HCT116 (cell line): ENCODE results near the gene ELP1. TPM values are rescaled to one million over a fixed set of nuclear protein-coding genes. Genes with fewer than 3 reads are reported as not detected.

Source experiments
- ATAC-seq: fragments of 200-7000 bp; cut with Tn5 transposase; 2 replicates; pipeline ENCODE4 v1.9.1; 2020; ENCODE audit warnings: mild to moderate bottlenecking, moderate library complexity
- BruUV-seq: library from RNA; stranded (reverse); fragments of 400-500 nt; replicated peaks from 2 replicates; lab custom pipeline; 2021; lab: Mats Ljungman, UMichigan
- CTCF ChIA-PET: fragments of 300-600 bp; sonication (Branson Sonifier 250); formaldehyde crosslinking; loops from one replicate; lab custom pipeline; 2021; ENCODE audit warnings: antibody characterized with exemption; lab: Charles Lee
- POLR2A ChIA-PET: fragments of 300-600, 350-600 bp; sonication (Branson Sonifier 250); formaldehyde crosslinking; loops from one replicate; lab custom pipeline; 2021; ENCODE audit warnings: antibody characterized with exemption; lab: Charles Lee
- RAD21 ChIA-PET, 2 experiments: fragments of 300-600 bp; sonication (Branson Sonifier 250); formaldehyde crosslinking; loops; one replicate each; lab custom pipeline; 2023; ENCODE audit warnings: low total read pairs in 2 of 2; ENCODE audit not compliant: uncharacterized antibody in 2 of 2, unreplicated experiment in 2 of 2, low non-redundant PET in 1 of 2; lab: Charles Lee
- DNase-seq: peaks from one replicate; pipeline ENCODE4 v3.0.0-alpha.2; 2010; ENCODE audit warnings: low read depth, low spot score
- H2AFZ ChIP-seq: fragments of 200-600 bp; shearing (Covaris generic), sonication (generic); 2 replicates; pipeline ENCODE4 v1.6.1; 2017; ENCODE audit warnings: low read depth, mixed run types, mixed read lengths, antibody characterized with exemption, low read length; ENCODE audit not compliant: poor library complexity, severe bottlenecking
- H3K27ac ChIP-seq: 2 replicates; pipeline ENCODE4 v1.5.1; 2012; ENCODE audit warnings: low read depth, low read length
- H3K27me3 ChIP-seq: fragments of 200-600 bp; sonication (generic); 2 replicates; pipeline ENCODE4 v1.6.1; 2016; ENCODE audit warnings: mixed run types, low read length, mixed read lengths; ENCODE audit not compliant: insufficient read depth
- H3K36me3 ChIP-seq, 2 experiments: fragments of 200-500 bp in 1 of 2; fragments of 200-600 bp in 1 of 2; sonication (Bioruptor generic) in 1 of 2; sonication (generic) in 1 of 2; 2 replicates each; pipeline versions ENCODE4 v1.5.1 to v1.6.1; 2014 to 2016; ENCODE audit warnings: low read length in 2 of 2, inconsistent platforms in 1 of 2, mixed read lengths in 1 of 2, mixed run types in 1 of 2; ENCODE audit not compliant: insufficient read depth in 2 of 2, control insufficient read depth in 1 of 2
- H3K4me1 ChIP-seq, 2 experiments: fragments of 200-600 bp in 1 of 2; sonication (generic) in 1 of 2; 2 replicates each; pipeline versions ENCODE4 v1.5.1 to v1.6.1; 2012 to 2017; ENCODE audit warnings: low read length in 2 of 2, inconsistent platforms in 1 of 2, mild to moderate bottlenecking in 1 of 2, mixed read lengths in 1 of 2, mixed run types in 1 of 2, moderate library complexity in 1 of 2; ENCODE audit not compliant: insufficient read depth in 2 of 2, control insufficient read depth in 1 of 2
- H3K4me2 ChIP-seq: fragments of 200-600 bp; sonication (generic); 2 replicates; pipeline ENCODE4 v1.6.1; 2017; ENCODE audit warnings: mixed run types, low read length, mixed read lengths
- H3K4me3 ChIP-seq, 2 experiments: fragments of 200-600 bp in 1 of 2; sonication (generic) in 1 of 2; replicated peaks in 1 of 2; 2 replicates each; pipeline ENCODE4 v1.5.1; 2011 to 2016; ENCODE audit warnings: low read length in 2 of 2, control low read depth in 1 of 2, low read depth in 1 of 2, mild to moderate bottlenecking in 1 of 2, mixed read lengths in 1 of 2, mixed run types in 1 of 2
- H3K79me2 ChIP-seq: fragments of 200-600 bp; sonication (generic); 2 replicates; pipeline ENCODE4 v1.6.1; 2017; ENCODE audit warnings: mild to moderate bottlenecking, mixed run types, low read length, moderate library complexity, mixed read lengths; ENCODE audit not compliant: insufficient read depth
- H3K9ac ChIP-seq: fragments of 200-600 bp; sonication (generic); 2 replicates; pipeline ENCODE4 v1.6.1; 2016; ENCODE audit warnings: low read length, mixed read lengths
- H3K9me2 ChIP-seq: fragments of 200-600 bp; sonication (generic), shearing (Covaris generic); 2 replicates; pipeline ENCODE4 v1.6.1; 2017; ENCODE audit warnings: mixed run types, mild to moderate bottlenecking, moderate library complexity; ENCODE audit not compliant: insufficient read depth
- H3K9me3 ChIP-seq, 2 experiments: fragments of 200-500 bp in 1 of 2; fragments of 200-600 bp in 1 of 2; sonication (Bioruptor generic) in 1 of 2; sonication (generic) in 1 of 2; 2 replicates each; pipeline ENCODE4 v1.6.1; 2014 to 2017; ENCODE audit warnings: low read length in 2 of 2, mixed read lengths in 2 of 2, inconsistent platforms in 1 of 2, low read depth in 1 of 2, mild to moderate bottlenecking in 1 of 2, mixed run types in 1 of 2, moderate library complexity in 1 of 2; ENCODE audit not compliant: control insufficient read depth in 1 of 2, insufficient read depth in 1 of 2
- H4K20me1 ChIP-seq: fragments of 200-600 bp; sonication (generic), shearing (Covaris generic); 2 replicates; pipeline ENCODE4 v1.6.1; 2017; ENCODE audit warnings: mixed run types, mild to moderate bottlenecking, moderate library complexity; ENCODE audit not compliant: insufficient read depth
- CEBPB ChIP-seq: IDR thresholded peaks from 2 replicates; pipeline ENCODE4 v1.6.1; 2012; ENCODE audit warnings: low read depth
- EGR1 ChIP-seq: IDR thresholded peaks from 2 replicates; pipeline ENCODE4 v1.6.1; 2012; ENCODE audit warnings: low read depth
- ELF1 ChIP-seq: IDR thresholded peaks from 2 replicates; pipeline ENCODE4 v1.6.1; 2012; ENCODE audit warnings: low read depth, borderline replicate concordance
- EZH2phosphoT487 ChIP-seq: fragments of 200-600 bp; IDR thresholded peaks from 2 replicates; pipeline ENCODE4 v1.6.1; 2018; ENCODE audit warnings: antibody characterized with exemption, borderline replicate concordance
- JUND ChIP-seq: IDR thresholded peaks from 2 replicates; pipeline ENCODE4 v1.6.1; 2012
- POLR2A ChIP-seq: IDR thresholded peaks from 2 replicates; pipeline ENCODE4 v1.7.0; 2011; ENCODE audit warnings: borderline replicate concordance; ENCODE audit not compliant: insufficient read depth, insufficient read length; ENCODE audit errors: extremely low read depth
- POLR2AphosphoS5 ChIP-seq: IDR thresholded peaks from 2 replicates; pipeline ENCODE4 v1.6.1; 2011; ENCODE audit warnings: mild to moderate bottlenecking, low read depth, low read length, moderate library complexity
- RAD21 ChIP-seq: IDR thresholded peaks from 2 replicates; pipeline ENCODE4 v1.6.1; 2012; ENCODE audit warnings: low read depth, mild to moderate bottlenecking
- SIN3A ChIP-seq: IDR thresholded peaks from 2 replicates; pipeline ENCODE4 v1.6.1; 2012; ENCODE audit warnings: low read depth
- SRF ChIP-seq: IDR thresholded peaks from 2 replicates; pipeline ENCODE4 v1.6.1; 2012; ENCODE audit warnings: low read depth
- TCF7L2 ChIP-seq: IDR thresholded peaks from 2 replicates; pipeline ENCODE4 v1.7.0; 2011; ENCODE audit warnings: borderline replicate concordance, inconsistent platforms; ENCODE audit not compliant: insufficient read depth, insufficient read length; ENCODE audit errors: extremely low read depth
- YY1 ChIP-seq: IDR thresholded peaks from 2 replicates; pipeline ENCODE4 v1.6.1; 2011; ENCODE audit warnings: low read length, low read depth, moderate library complexity, mild to moderate bottlenecking; ENCODE audit not compliant: insufficient replicate concordance; ENCODE audit errors: extremely low read depth
- ZFX ChIP-seq: fragments of 450-650 bp; IDR thresholded peaks from 2 replicates; pipeline ENCODE4 v1.6.1; 2017
- ZNF274 ChIP-seq: fragments of 200-500 bp; sonication (Bioruptor generic); IDR thresholded peaks from 2 replicates; pipeline ENCODE4 v1.6.1; 2014; ENCODE audit warnings: mild to moderate bottlenecking, low read depth, low read length, inconsistent platforms
- intact Hi-C: fragments of 100-400 bp; cut with micrococcal nuclease; formaldehyde crosslinking; loops from 2 replicates; pipeline ENCODE4 v1.10.0; 2022
- total RNA-seq: library from RNA; stranded (reverse); gene quantifications from one replicate; pipeline ENCODE4 v1.2.1, GENCODE V29; 2021; ENCODE audit not compliant: unreplicated experiment
- TF ChIP-seq, protein P1 (sequence below): IDR thresholded peaks from 2 replicates; pipeline ENCODE4 v1.6.1; 2012
- TF ChIP-seq, protein P2 (sequence below), 3 experiments: fragments of 200-600 bp in 1 of 3; sonication (generic) in 1 of 3; IDR thresholded peaks in 2 of 3; conservative IDR thresholded peaks in 1 of 3; 2 replicates each; pipeline ENCODE4 v1.5.1; 2012 to 2017; ENCODE audit warnings: low read depth in 2 of 3, low read length in 2 of 3, antibody characterized with exemption in 1 of 3, borderline replicate concordance in 1 of 3, control low read depth in 1 of 3, mild to moderate bottlenecking in 1 of 3, mixed read lengths in 1 of 3, mixed run types in 1 of 3, moderate library complexity in 1 of 3; ENCODE audit not compliant: insufficient read depth in 1 of 3

The ELP1 gene
- total RNA-seq, 1 experiment from 2014 or later, result 28.8 TPM

DNA sequence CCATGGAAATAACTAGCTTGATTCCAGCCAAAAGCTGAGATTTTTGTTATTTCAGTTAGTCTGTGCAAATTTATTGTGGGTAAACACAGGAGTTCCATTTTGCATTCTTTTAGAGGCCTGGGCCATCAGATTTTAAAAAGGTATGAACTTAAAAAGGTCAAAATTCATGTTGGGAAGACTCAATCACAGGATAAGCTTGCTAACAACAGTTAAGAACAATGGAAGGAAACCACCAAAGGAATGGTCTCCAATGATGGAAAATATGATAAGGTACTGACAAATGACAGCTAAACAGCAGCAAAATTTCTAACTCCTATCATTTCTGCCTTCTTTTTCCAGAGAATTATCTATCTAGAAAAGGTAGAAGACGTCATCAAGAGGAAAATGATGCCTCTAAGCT lies 16.2 kb upstream of the ELP1 start:
- no peaks in the 10 kb centered on the region for H3K4me1 ChIP-seq
- POLR2A ChIA-PET, result interaction anchor here (0.7 kb wide), 1 partner anchor 113 kb away, joined by 3 read pairs; no protein-coding TSS in a partner anchor
- CTCF ChIA-PET, result no interaction called here

DNA sequence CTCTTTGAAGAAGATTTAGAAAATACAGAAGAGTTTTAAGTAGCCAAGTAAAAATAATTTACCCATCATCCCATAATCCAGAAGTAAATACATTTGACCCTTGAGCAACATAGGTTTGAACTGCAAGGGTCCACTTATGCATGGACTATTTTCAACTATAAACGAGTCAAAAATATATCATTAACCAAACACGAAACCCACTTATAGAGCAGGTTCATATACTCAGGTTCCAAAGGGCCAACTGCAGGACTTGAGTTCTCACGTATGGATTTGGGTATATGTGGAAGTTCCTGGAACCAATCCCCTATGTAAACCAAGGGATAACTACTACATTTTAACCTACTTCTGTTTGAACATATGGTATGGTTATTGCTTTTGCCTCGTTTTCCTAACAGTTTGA lies 6.1 kb upstream of the ELP1 start:
- Histone ChIP-seq H3K9me2 (no peaks in the 10 kb centered on the region), H3K36me3 (peaks cover 6 to 9% of the 10 kb centered on the region in 2 experiments; a peak in 3 of 4 replicates), H3K9ac (no peak overlapping the region), H3K79me2 (peaks cover 8% of the 10 kb centered on the region), H3K4me1 (peaks cover 0 to 5% of the 10 kb centered on the region in 2 experiments; a peak in 2 of 4 replicates), H3K27ac (no peak overlapping the region), H3K9me3 (no peaks in the 10 kb centered on the region), H3K27me3 (no peaks in the 10 kb centered on the region), H4K20me1 (no peaks in the 10 kb centered on the region), H3K4me3 (no peak overlapping the region), H3K4me2 (no peak overlapping the region), H2AFZ (no peak overlapping the region)
- ChIA-PET CTCF (no interaction called here), RAD21 (no interaction called here), POLR2A (no interaction called here)
- BruUV-seq, result no TSS peak
- intact Hi-C loops, result no loop called here
- ATAC-seq (no peak), DNase-seq (no peak)
- TF ChIP-seq YY1 (no peak), SRF (no peak), RAD21 (no peak), EZH2phosphoT487 (no peak), EGR1 (no peak), SIN3A (no peak), POLR2A (no peak), ZNF274 (no peak), POLR2AphosphoS5 (no peak), TCF7L2 (no peak), CEBPB (no peak), JUND (no peak)
- TF ChIP-seq, protein P1, sequence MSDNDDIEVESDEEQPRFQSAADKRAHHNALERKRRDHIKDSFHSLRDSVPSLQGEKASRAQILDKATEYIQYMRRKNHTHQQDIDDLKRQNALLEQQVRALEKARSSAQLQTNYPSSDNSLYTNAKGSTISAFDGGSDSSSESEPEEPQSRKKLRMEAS, result no peak

More for the DNA sequence above, 16.2 kb upstream of the ELP1 start:
- Histone ChIP-seq H3K79me2 (no peaks in the 10 kb centered on the region), H3K9ac (no peak overlapping the region), H3K27me3 (no peaks in the 10 kb centered on the region), H4K20me1 (no peaks in the 10 kb centered on the region), H3K27ac (no peak overlapping the region), H2AFZ (no peak overlapping the region), H3K36me3 (peaks cover 0 to 8% of the 10 kb centered on the region in 2 experiments; a peak in 1 of 4 replicates), H3K4me2 (no peak overlapping the region), H3K4me3 (no peak overlapping the region), H3K9me3 (no peaks in the 10 kb centered on the region), H3K9me2 (no peaks in the 10 kb centered on the region)
- no peak for TF ChIP-seq ELF1
- TF ChIP-seq CEBPB, result no peak
- no peak for TF ChIP-seq SIN3A
- no peak for TF ChIP-seq POLR2AphosphoS5
- no peak for TF ChIP-seq ZFX
- TF ChIP-seq, protein P2, sequence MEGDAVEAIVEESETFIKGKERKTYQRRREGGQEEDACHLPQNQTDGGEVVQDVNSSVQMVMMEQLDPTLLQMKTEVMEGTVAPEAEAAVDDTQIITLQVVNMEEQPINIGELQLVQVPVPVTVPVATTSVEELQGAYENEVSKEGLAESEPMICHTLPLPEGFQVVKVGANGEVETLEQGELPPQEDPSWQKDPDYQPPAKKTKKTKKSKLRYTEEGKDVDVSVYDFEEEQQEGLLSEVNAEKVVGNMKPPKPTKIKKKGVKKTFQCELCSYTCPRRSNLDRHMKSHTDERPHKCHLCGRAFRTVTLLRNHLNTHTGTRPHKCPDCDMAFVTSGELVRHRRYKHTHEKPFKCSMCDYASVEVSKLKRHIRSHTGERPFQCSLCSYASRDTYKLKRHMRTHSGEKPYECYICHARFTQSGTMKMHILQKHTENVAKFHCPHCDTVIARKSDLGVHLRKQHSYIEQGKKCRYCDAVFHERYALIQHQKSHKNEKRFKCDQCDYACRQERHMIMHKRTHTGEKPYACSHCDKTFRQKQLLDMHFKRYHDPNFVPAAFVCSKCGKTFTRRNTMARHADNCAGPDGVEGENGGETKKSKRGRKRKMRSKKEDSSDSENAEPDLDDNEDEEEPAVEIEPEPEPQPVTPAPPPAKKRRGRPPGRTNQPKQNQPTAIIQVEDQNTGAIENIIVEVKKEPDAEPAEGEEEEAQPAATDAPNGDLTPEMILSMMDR (IDR thresholded peaks at IDR 0.05 in 2 of 3, conservative IDR thresholded peaks at IDR 0.05 in 1 of 3; ENCODE audit: borderline replicate concordance in 1 of 3, insufficient read depth in 1 of 3, low read depth in 2 of 3, low read length in 2 of 3), result no peak
- no TSS peak for BruUV-seq
- ATAC-seq, result no peak
- no peak for DNase-seq
- intact Hi-C loops, result loop anchor here (5.0 kb wide), 1 partner anchor 1307 kb away; the partner anchor contains the start of gene TXN
- RAD21 ChIA-PET, result no interaction called here
